GM23248 (cell line): ENCODE measurements around the gene NYNRIN. TPM values are rescaled to one million over a fixed set of nuclear protein-coding genes. Genes with fewer than 3 reads are reported as not detected.

Experiments
- DNase-seq: peaks from one replicate; pipeline ENCODE4 v3.0.0-alpha.2; 2015
- H2AFZ ChIP-seq: fragments of 200-600 bp; sonication (generic); 2 replicates; pipeline ENCODE4 v1.6.1; 2016; ENCODE audit warnings: antibody characterized with exemption
- H3F3A ChIP-seq: fragments of 200-600 bp; sonication (generic); 2 replicates; pipeline ENCODE4 v1.6.1; 2016; ENCODE audit warnings: mild to moderate bottlenecking, antibody characterized with exemption, mixed run types; ENCODE audit not compliant: insufficient read depth
- H3K27ac ChIP-seq: fragments of 200-600 bp; sonication (generic); 2 replicates; pipeline ENCODE4 v1.5.1; 2016; ENCODE audit warnings: mild to moderate bottlenecking
- H3K27me3 ChIP-seq: fragments of 200-600 bp; sonication (generic); replicated peaks from 2 replicates; pipeline ENCODE4 v1.6.1; 2016; ENCODE audit warnings: mild to moderate bottlenecking; ENCODE audit not compliant: insufficient read depth
- H3K36me3 ChIP-seq: fragments of 200-600 bp; sonication (generic); 2 replicates; pipeline ENCODE4 v1.6.1; 2016; ENCODE audit warnings: low read depth, mild to moderate bottlenecking
- H3K4me1 ChIP-seq: fragments of 200-600 bp; sonication (generic); 2 replicates; pipeline ENCODE4 v1.6.1; 2016; ENCODE audit warnings: mild to moderate bottlenecking; ENCODE audit not compliant: insufficient read depth
- H3K4me2 ChIP-seq: fragments of 200-600 bp; sonication (generic); one replicate; pipeline ENCODE4 v1.6.1; 2016; ENCODE audit warnings: mild to moderate bottlenecking; ENCODE audit not compliant: unreplicated experiment
- H3K4me3 ChIP-seq: fragments of 200-600 bp; sonication (generic); 2 replicates; pipeline ENCODE4 v1.5.1; 2016; ENCODE audit warnings: mild to moderate bottlenecking
- H3K79me2 ChIP-seq: fragments of 200-600 bp; sonication (generic); 2 replicates; pipeline ENCODE4 v1.6.1; 2016; ENCODE audit warnings: mild to moderate bottlenecking; ENCODE audit not compliant: insufficient read depth
- H3K9ac ChIP-seq: fragments of 200-600 bp; sonication (generic); 2 replicates; pipeline ENCODE4 v1.6.1; 2016; ENCODE audit warnings: mild to moderate bottlenecking
- H3K9me2 ChIP-seq: fragments of 200-600 bp; sonication (generic); 2 replicates; pipeline ENCODE4 v1.6.1; 2016; ENCODE audit warnings: mixed run types, mild to moderate bottlenecking, moderate library complexity; ENCODE audit not compliant: insufficient read depth
- H3K9me3 ChIP-seq: fragments of 200-600 bp; sonication (generic); one replicate; pipeline ENCODE4 v1.6.1; 2017; ENCODE audit warnings: low read depth
- H4K20me1 ChIP-seq: fragments of 200-600 bp; sonication (generic); 2 replicates; pipeline ENCODE4 v1.6.0; 2016; ENCODE audit not compliant: insufficient read depth
- EZH2 ChIP-seq: fragments of 200-600 bp; sonication (generic); IDR thresholded peaks from 2 replicates; pipeline ENCODE4 v1.6.1; 2018; ENCODE audit warnings: antibody characterized with exemption, mild to moderate bottlenecking; ENCODE audit not compliant: insufficient read depth, poor library complexity, severe bottlenecking
- EZH2phosphoT487 ChIP-seq: fragments of 200-600 bp; sonication (generic); IDR thresholded peaks from 2 replicates; pipeline ENCODE4 v1.6.1; 2018; ENCODE audit warnings: antibody characterized with exemption, moderate library complexity, mild to moderate bottlenecking, low read depth; ENCODE audit not compliant: insufficient read depth
- WGBS, 2 experiments: methylation state at CpG; one replicate each; pipeline ENCODE4 v1.1.6; 2015 to 2017; ENCODE audit warnings: low lambda C conversion rate in 2 of 2, low coverage in 1 of 2; ENCODE audit errors: missing lambda C conversion rate in 2 of 2; 5-methylcytosine and 5-hydroxymethylcytosine counted together
- in situ Hi-C: fragments of 300-500 bp; cut with MboI; formaldehyde crosslinking; loops from 2 replicates; pipeline ENCODE4 v1.15.0; 2020
- polyA plus RNA-seq: library from polyadenylated mRNA; unstranded; fragments of >200 nt; fragmentation: Nextera tagmentation; extraction: Ambion mirVana; gene quantifications from 2 replicates; pipeline ENCODE4 v1.2.1, GENCODE V29; 2016
- total RNA-seq: library from RNA; depleted of rRNA; stranded (reverse); fragments of >200 nt; shearing (Covaris generic); gene quantifications from 2 replicates; pipeline ENCODE4 v1.2.3, GENCODE V29; 2014

The NYNRIN gene
- total and polyA plus RNA-seq, 2 experiments from 2014 or later: 2.2 to 4.4 TPM

DNA sequence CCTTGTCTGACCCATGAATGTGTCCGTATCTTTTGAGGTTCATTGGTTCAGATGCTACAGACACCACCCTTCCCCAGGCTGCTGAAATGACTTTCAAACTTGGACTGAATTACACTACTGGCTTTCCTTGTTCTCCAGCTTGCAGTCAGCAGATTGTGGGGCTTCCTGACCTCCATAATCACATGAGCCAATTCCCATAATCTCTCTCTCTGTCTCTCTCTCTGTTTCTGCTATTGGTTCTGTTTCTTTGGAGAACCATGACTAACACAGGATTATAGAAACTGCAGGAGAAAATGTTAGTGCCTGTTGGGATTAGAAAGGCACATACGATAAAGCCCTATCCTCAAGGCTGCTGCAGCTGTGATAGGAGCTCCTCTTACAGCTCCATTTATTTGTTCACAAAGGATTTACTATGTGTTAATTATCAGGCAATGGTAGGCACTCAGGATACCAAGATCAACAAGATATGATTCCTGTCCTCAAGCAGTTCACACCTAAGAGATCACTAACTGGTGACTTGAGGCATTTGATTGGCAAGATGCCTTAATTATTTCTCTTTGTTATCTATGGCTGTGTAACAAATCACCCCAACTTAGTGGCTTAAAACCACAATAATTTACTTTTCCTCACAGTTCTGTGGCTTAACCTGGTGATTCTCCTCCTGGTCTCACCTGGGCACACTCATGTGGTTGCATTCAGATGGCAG lies 10.2 kb upstream of the NYNRIN start:
- in situ Hi-C loops: no loop called here
- DNase-seq: no peak
- no peak overlapping the region for H2AFZ ChIP-seq

DNA sequence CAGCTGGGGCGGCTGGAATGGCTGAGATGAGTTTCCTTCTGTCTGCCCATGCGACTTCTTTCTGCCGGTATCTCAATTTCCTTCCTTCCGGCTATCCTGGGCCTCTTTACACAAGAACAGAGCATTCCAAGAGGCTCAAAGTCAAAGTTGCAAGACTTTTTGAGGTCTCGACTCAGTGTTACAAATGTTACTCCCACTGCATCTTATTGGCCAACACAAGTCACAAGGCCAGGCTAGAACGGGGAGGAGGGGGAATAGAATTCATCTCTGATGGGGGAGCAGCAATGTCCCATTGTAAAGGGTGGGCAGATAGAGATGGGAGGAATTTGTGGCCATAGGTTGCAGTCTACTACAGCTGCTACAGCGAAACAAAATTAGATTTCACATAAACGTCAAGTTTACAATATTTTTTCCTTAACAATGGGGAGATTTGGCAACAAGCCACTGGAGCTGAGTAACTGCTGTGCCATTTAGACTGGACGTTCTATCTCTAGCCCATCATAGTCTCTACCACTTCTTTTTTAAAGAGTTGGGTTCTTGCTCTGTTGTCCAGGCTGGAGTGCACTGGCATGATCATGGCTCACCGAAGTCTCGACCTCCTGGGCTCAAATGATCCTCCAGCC lies 9.5 kb upstream of the NYNRIN start:
- H3K36me3 ChIP-seq: no peaks in the 10 kb centered on the region
- TF ChIP-seq EZH2 (no peak), EZH2phosphoT487 (no peak)
- no peaks in the 10 kb centered on the region for H3K9me2 ChIP-seq
- no peaks in the 10 kb centered on the region for H3K79me2 ChIP-seq
- H3K4me3 ChIP-seq: no peak overlapping the region
- H3K27ac ChIP-seq: no peak overlapping the region
- H3K9me3 ChIP-seq: no peaks in the 10 kb centered on the region
- no peak overlapping the region for H2AFZ ChIP-seq
- in situ Hi-C loops: no loop called here
- no peaks in the 10 kb centered on the region for H3K4me1 ChIP-seq
- 67 to 68% methylated on average over 11 of the region's 11 CpGs for WGBS, 2 experiments
- H3K4me2 ChIP-seq: no peak overlapping the region
- no peak overlapping the region for H3K9ac ChIP-seq
- H4K20me1 ChIP-seq: no peaks in the 10 kb centered on the region
- peak; percentile 64 for DNase-seq
- H3F3A ChIP-seq: no peaks in the 10 kb centered on the region
- H3K27me3 ChIP-seq: no peaks in the 10 kb centered on the region

More for the DNA sequence above, 10.2 kb upstream of the NYNRIN start:
- Histone ChIP-seq H3K4me1 (no peaks in the 10 kb centered on the region), H3F3A (no peaks in the 10 kb centered on the region), H3K9me3 (no peaks in the 10 kb centered on the region), H3K79me2 (no peaks in the 10 kb centered on the region), H3K27ac (no peak overlapping the region), H3K4me3 (no peak overlapping the region), H3K36me3 (no peaks in the 10 kb centered on the region), H3K9me2 (no peaks in the 10 kb centered on the region), H4K20me1 (no peaks in the 10 kb centered on the region), H3K9ac (no peak overlapping the region), H3K27me3 (no peaks in the 10 kb centered on the region), H3K4me2 (no peak overlapping the region)
- WGBS, 2 experiments: 42 to 58% methylated on average over 2 of the region's 2 CpGs
- TF ChIP-seq EZH2: no peak
- TF ChIP-seq EZH2phosphoT487: no peak

DNA sequence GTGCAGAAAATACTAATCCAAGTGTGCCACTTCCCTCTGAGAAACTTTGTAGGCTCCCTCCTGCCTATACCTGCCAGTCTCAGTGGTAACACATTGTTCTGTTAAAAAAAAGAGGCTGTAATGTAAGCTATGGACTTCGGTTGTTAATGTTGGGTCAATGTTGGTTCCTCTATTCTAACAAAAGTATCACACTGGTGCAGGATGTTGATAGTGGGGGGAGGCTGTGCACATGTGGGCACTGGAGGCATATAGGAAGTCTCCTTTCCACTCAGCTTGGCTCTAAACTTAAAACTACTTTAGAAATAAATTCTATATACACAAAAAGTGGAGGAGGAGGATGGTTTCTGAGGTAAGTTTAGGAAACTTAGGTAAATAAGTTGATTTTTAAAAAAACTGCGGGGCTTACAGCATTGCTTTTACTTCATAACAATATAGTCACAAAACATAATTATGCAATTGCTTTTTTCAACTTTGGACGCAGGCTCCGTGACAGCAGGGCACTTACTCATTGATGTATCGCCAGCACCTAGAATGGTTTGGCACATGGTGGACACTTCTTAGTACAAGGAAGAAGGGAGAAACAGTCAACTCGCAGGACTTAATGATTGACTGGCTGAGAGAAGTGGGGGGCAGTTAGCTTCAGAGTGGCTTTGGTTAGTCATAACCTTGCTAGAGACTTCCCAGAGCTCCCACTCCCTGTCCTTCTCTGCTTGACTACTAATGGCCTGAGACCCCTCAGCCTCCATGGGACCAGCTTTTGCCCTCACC lies 7.9 kb upstream of the NYNRIN start:
- no peaks in the 10 kb centered on the region for H3F3A ChIP-seq
- DNase-seq: no peak
- H3K36me3 ChIP-seq: no peaks in the 10 kb centered on the region
- peaks cover under 1% of the 10 kb centered on the region; the same call in 1 of the 2 replicates for H3K4me1 ChIP-seq
- H3K9me3 ChIP-seq: no peaks in the 10 kb centered on the region
- H3K4me3 ChIP-seq: no peak overlapping the region
- H3K79me2 ChIP-seq: no peaks in the 10 kb centered on the region
- no peak overlapping the region for H3K27ac ChIP-seq
- H3K9me2 ChIP-seq: no peaks in the 10 kb centered on the region
- no peak overlapping the region for H3K9ac ChIP-seq
- 66 to 68% methylated on average over 6 of the region's 6 CpGs for WGBS, 2 experiments
- no peaks in the 10 kb centered on the region for H3K27me3 ChIP-seq
- H3K4me2 ChIP-seq: no peak overlapping the region
- H4K20me1 ChIP-seq: no peaks in the 10 kb centered on the region
- TF ChIP-seq EZH2 (no peak), EZH2phosphoT487 (no peak)
- H2AFZ ChIP-seq: no peak overlapping the region
- in situ Hi-C loops: no loop called here

DNA sequence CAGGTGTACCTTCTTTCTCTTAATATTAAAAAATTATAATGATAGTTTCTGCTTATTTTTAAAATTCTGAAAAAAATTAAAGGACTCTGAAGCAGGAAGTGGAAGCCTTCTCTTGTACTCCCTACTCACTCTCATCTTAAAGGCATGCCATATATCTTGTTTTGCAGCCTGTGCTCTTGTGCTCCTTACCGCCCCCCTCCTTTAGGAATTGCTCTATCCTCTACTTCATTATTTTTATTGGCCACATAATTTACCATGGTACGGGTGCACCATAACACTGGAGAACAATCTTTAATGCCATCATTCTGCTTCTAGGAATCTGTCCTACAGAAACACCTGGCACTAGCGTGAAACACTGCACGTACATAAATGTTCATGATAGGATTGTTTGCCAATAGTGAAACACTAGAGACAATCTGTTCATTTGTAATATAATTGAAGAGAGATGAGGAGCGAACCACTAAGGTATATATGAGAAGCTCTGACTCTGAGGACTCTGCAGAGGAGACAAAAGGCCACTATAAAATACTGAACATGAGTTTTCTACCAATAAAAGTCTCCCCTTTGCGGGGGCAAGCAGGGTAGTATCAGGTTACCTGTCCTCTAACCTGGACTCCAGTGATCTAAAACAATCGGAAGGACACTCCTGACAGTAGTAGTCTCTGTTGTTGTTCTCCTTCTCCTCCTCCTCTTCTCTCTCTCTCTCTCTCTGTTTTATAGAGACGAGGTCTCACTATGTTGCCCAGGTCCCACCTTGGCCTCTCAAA lies 6.3 kb upstream of the NYNRIN start:
- Histone ChIP-seq H3K79me2 (no peaks in the 10 kb centered on the region), H3K36me3 (no peaks in the 10 kb centered on the region), H3K4me1 (peaks cover 9% of the 10 kb centered on the region; the same call in 1 of the 2 replicates), H3K9me2 (no peaks in the 10 kb centered on the region), H3K27ac (no peak overlapping the region), H4K20me1 (no peaks in the 10 kb centered on the region), H3K9me3 (no peaks in the 10 kb centered on the region), H3K4me3 (no peak overlapping the region), H3K9ac (no peak overlapping the region), H3F3A (no peaks in the 10 kb centered on the region), H3K4me2 (no peak overlapping the region), H3K27me3 (no peaks in the 10 kb centered on the region), H2AFZ (peak overlapping the region; percentile 13; the same call in 1 of the 2 replicates)
- in situ Hi-C loops: no loop called here
- WGBS, 2 experiments: 63 to 64% methylated on average over 8 of the region's 8 CpGs
- TF ChIP-seq EZH2: no peak
- TF ChIP-seq EZH2phosphoT487: no peak
- peak; percentile 58 for DNase-seq
